ENCODE measurements around the gene CEMIP2. TPM values are rescaled to one million over a fixed set of nuclear protein-coding genes. Genes with fewer than 3 reads are reported as not detected.
A peak's percentile ranks its signal among the peaks of the same experiment; 100 is the strongest.
"Not testable (repeated sequence)": the region's sequence is repeated elsewhere in the genome, so short reads cannot be mapped to it uniquely, and the experiment has no call there.

CEMIP2 gene
- 7.5 and 21.5 TPM in 2 replicates for total RNA-seq (2014; rRNA removed; shearing (Covaris generic))

- peak; percentile 95 for DNase-seq (ENCODE audit: low read depth)
Observed at GRCh38 chr9:71768388-71769174, at the start of gene CEMIP2. TSS of gene CEMIP2 (minus strand) at chr9:71768513. CDS start at chr9:71750373, 18,140 bp downstream.

- no peak for DNase-seq (ENCODE audit: low read depth)
Observed at GRCh38 chr9:71816916-71817451, 48.7 kb upstream of the CEMIP2 start.

GRCh38 chr9:71814815-71815214 is 46.5 kb upstream of the CEMIP2 start:
- no peak for DNase-seq (ENCODE audit: low read depth)

- no peak for DNase-seq (ENCODE audit: low read depth)
Observed at GRCh38 chr9:71814226-71814625, 45.9 kb upstream of the CEMIP2 start.

- DNase-seq (ENCODE audit: low read depth): no peak
Observed at GRCh38 chr9:71812385-71812784, 44.1 kb upstream of the CEMIP2 start.

- no peak for DNase-seq (ENCODE audit: low read depth)
Observed at GRCh38 chr9:71808068-71808467, 39.8 kb upstream of the CEMIP2 start.

- peak; percentile 64 for DNase-seq (ENCODE audit: low read depth)
Observed at GRCh38 chr9:71806901-71807307, 38.6 kb upstream of the CEMIP2 start.

GRCh38 chr9:71805096-71805495 is 36.8 kb upstream of the CEMIP2 start:
- DNase-seq (ENCODE audit: low read depth): not testable (repeated sequence)

GRCh38 chr9:71801826-71802225 is 33.5 kb upstream of the CEMIP2 start:
- no peak for DNase-seq (ENCODE audit: low read depth)

- no peak for DNase-seq (ENCODE audit: low read depth)
Observed at GRCh38 chr9:71797266-71797665, 29.0 kb upstream of the CEMIP2 start.

GRCh38 chr9:71796100-71796767 is 27.9 kb upstream of the CEMIP2 start:
- no peak for DNase-seq (ENCODE audit: low read depth)

GRCh38 chr9:71795097-71795813 is 26.9 kb upstream of the CEMIP2 start:
- no peak for DNase-seq (ENCODE audit: low read depth)

GRCh38 chr9:71793386-71794105 is 25.2 kb upstream of the CEMIP2 start:
- no peak for DNase-seq (ENCODE audit: low read depth)

- DNase-seq (ENCODE audit: low read depth): peak; percentile 21
Observed at GRCh38 chr9:71791875-71792274, 23.6 kb upstream of the CEMIP2 start.

GRCh38 chr9:71790296-71790695 is 22.0 kb upstream of the CEMIP2 start:
- no peak for DNase-seq (ENCODE audit: low read depth)

- DNase-seq (ENCODE audit: low read depth): peak; percentile 59
Observed at GRCh38 chr9:71783120-71783523, 14.8 kb upstream of the CEMIP2 start.

GRCh38 chr9:71781391-71781790 is 13.1 kb upstream of the CEMIP2 start:
- DNase-seq (ENCODE audit: low read depth): no peak

- no peak for DNase-seq (ENCODE audit: low read depth)
Observed at GRCh38 chr9:71780953-71781352, 12.6 kb upstream of the CEMIP2 start.

- no peak for DNase-seq (ENCODE audit: low read depth)
Observed at GRCh38 chr9:71778085-71778484, 9.8 kb upstream of the CEMIP2 start.

GRCh38 chr9:71774920-71775319 is 6.6 kb upstream of the CEMIP2 start:
- DNase-seq (ENCODE audit: low read depth): no peak

GRCh38 chr9:71772726-71773125 is 4.4 kb upstream of the CEMIP2 start:
- DNase-seq (ENCODE audit: low read depth): no peak

GRCh38 chr9:71770170-71770569 is 1.9 kb upstream of the CEMIP2 start:
- DNase-seq (ENCODE audit: low read depth): no peak
